ENCODE measurements around the gene ZNF771. TPM values are rescaled to one million over a fixed set of nuclear protein-coding genes. Genes with fewer than 3 reads are reported as not detected.

ZNF771 gene
- total RNA-seq, 2 donors from 2014 or later, result 3.5 to 6.5 TPM

GRCh38 chr16:30397776-30398660, 9.4 kb upstream of the ZNF771 start:
- Histone ChIP-seq H3K4me3 (no peak overlapping the region), H3K9me3 (no peaks in the 10 kb centered on the region), H3K27me3 (no peaks in the 10 kb centered on the region), H3K36me3 (no peaks in the 10 kb centered on the region), H3K4me1 (peaks cover 14% of the 10 kb centered on the region), H3K27ac (no peak overlapping the region), H3K9ac (ENCODE audit: low read depth in 2 of 2, low read length in 2 of 2) (no peak overlapping the region)
- no peak for TF ChIP-seq CTCF (IDR thresholded peaks at IDR 0.05)
- no peak for DNase-seq
- intact Hi-C loops (cut with DNase I), result no loop called here

- TF ChIP-seq CTCF (IDR thresholded peaks at IDR 0.05), result no peak
- Histone ChIP-seq H3K36me3 (no peaks in the 10 kb centered on the region), H3K9ac (ENCODE audit: low read depth in 2 of 2, low read length in 2 of 2) (peak overlapping the region in 1 of 2 donors; percentile 76), H3K27ac (peak overlapping the region; percentile 80), H3K4me3 (no peak overlapping the region), H3K27me3 (no peaks in the 10 kb centered on the region), H3K4me1 (peaks cover 14% of the 10 kb centered on the region), H3K9me3 (no peaks in the 10 kb centered on the region)
- DNase-seq, result no peak
- intact Hi-C loops (cut with DNase I), result no loop called here
These were observed 8.6 kb upstream of the ZNF771 start for GRCh38 chr16:30398661-30399434.

- Histone ChIP-seq H3K9me3 (no peaks in the 10 kb centered on the region), H3K4me3 (peak overlapping the region; percentile 69)
- intact Hi-C loops (cut with DNase I), result no loop called here
These were observed 7.8 kb upstream of the ZNF771 start for GRCh38 chr16:30399435-30400186.

GRCh38 chr16:30401768-30402425, 5.5 kb upstream of the ZNF771 start:
- DNase-seq, result no peak
- H3K9me3 ChIP-seq, result no peaks in the 10 kb centered on the region
- peaks cover 4% of the 10 kb centered on the region for H3K4me1 ChIP-seq
- H3K4me3 ChIP-seq, result no peak overlapping the region
- no peaks in the 10 kb centered on the region for H3K36me3 ChIP-seq
- no peak overlapping the region for H3K27ac ChIP-seq
- no peak overlapping the region for H3K9ac ChIP-seq (ENCODE audit: low read depth in 2 of 2, low read length in 2 of 2)
- H3K27me3 ChIP-seq, result no peaks in the 10 kb centered on the region
- no peak for TF ChIP-seq CTCF (IDR thresholded peaks at IDR 0.05)
- intact Hi-C loops (cut with DNase I), result no loop called here

More at GRCh38 chr16:30399435-30400186, 7.8 kb upstream of the ZNF771 start:
- Histone ChIP-seq H3K36me3 (no peaks in the 10 kb centered on the region), H3K27ac (peak overlapping the region; percentile 80), H3K4me1 (peaks cover 14% of the 10 kb centered on the region), H3K27me3 (no peaks in the 10 kb centered on the region), H3K9ac (ENCODE audit: low read depth in 2 of 2, low read length in 2 of 2) (peak overlapping the region; percentile 63 to 76)
- no peak for TF ChIP-seq CTCF (IDR thresholded peaks at IDR 0.05)
- no peak for DNase-seq

GRCh38 chr16:30406795-30407101, 658 bp upstream of the ZNF771 start:
- Histone ChIP-seq H3K4me3 (peak overlapping the region; percentile 62), H3K9ac (ENCODE audit: low read depth in 2 of 2, low read length in 2 of 2) (peak overlapping the region; percentile 61 to 89), H3K9me3 (no peaks in the 10 kb centered on the region), H3K4me1 (no peaks in the 10 kb centered on the region), H3K36me3 (no peaks in the 10 kb centered on the region), H3K27me3 (no peaks in the 10 kb centered on the region), H3K27ac (peak overlapping the region; percentile 70)
- TF ChIP-seq CTCF (IDR thresholded peaks at IDR 0.05), result no peak
- intact Hi-C loops (cut with DNase I), result no loop called here
- no peak for DNase-seq

All from colonic mucosa (tissue), 4 donors.